ENCODE data around the gene METTL5. TPM values are rescaled to one million over a fixed set of nuclear protein-coding genes. Genes with fewer than 3 reads are reported as not detected.

METTL5 gene
- total RNA-seq, 6 donors from 2014 or later, result 13.4 to 37.1 (median 31.2) TPM

GRCh38 chr2:169767243-169767888 is 57.3 kb downstream of the METTL5 start:
- Histone ChIP-seq H3K4me1 (peaks cover 5 to 20% (median 13%) of the 10 kb centered on the region in 4 donors), H3K36me3 (no peaks in the 10 kb centered on the region), H3K9me3 (no peaks in the 10 kb centered on the region), H3K27ac (no peak overlapping the region), H3K4me3 (no peak overlapping the region), H3K27me3 (peaks cover 0 to 13% (median 5%) of the 10 kb centered on the region in 4 donors)
- 19 to 31% methylated on average over 12 of the region's 12 CpGs for WGBS, 2 donors
- peak in 1 of 2 donors; percentile 36 for DNase-seq
- peak; percentile 57 to 76 for ATAC-seq (ENCODE audit: low FRiP score in 2 of 2)
- TF ChIP-seq POLR2AphosphoS5 (IDR thresholded peaks at IDR 0.05) (no peak), POLR2A (IDR thresholded peaks at IDR 0.05) (no peak), CTCF (IDR thresholded peaks at IDR 0.05) (peak; percentile 45 to 69 (median 58)), EP300 (IDR thresholded peaks at IDR 0.05) (no peak)

GRCh38 chr2:169765523-169765922 is 59.2 kb downstream of the METTL5 start:
- TF ChIP-seq CTCF (IDR thresholded peaks at IDR 0.05) (no peak), EP300 (IDR thresholded peaks at IDR 0.05) (no peak), POLR2AphosphoS5 (IDR thresholded peaks at IDR 0.05) (no peak), POLR2A (IDR thresholded peaks at IDR 0.05) (no peak)
- Histone ChIP-seq H3K4me1 (peaks cover 5 to 20% (median 13%) of the 10 kb centered on the region in 4 donors), H3K36me3 (no peaks in the 10 kb centered on the region), H3K4me3 (no peak overlapping the region), H3K27ac (no peak overlapping the region), H3K9me3 (no peaks in the 10 kb centered on the region), H3K27me3 (peaks cover 0 to 13% (median 5%) of the 10 kb centered on the region in 4 donors)
- WGBS, 2 donors, result 87 to 89% methylated on average over 6 of the region's 6 CpGs
- no peak for DNase-seq
- no peak for ATAC-seq (ENCODE audit: low FRiP score in 2 of 2)

GRCh38 chr2:169761970-169762292 is 62.8 kb downstream of the METTL5 start:
- ATAC-seq (ENCODE audit: low FRiP score in 2 of 2), result no peak
- no peaks in the 10 kb centered on the region for H3K36me3 ChIP-seq
- 55 to 74% methylated on average over 6 of the region's 6 CpGs for WGBS, 2 donors
- no peaks in the 10 kb centered on the region for H3K4me1 ChIP-seq
- H3K27ac ChIP-seq, result no peak overlapping the region
- no peaks in the 10 kb centered on the region for H3K9me3 ChIP-seq
- H3K27me3 ChIP-seq, result no peaks in the 10 kb centered on the region
- DNase-seq, result no peak
- TF ChIP-seq CTCF (IDR thresholded peaks at IDR 0.05), result no peak
- TF ChIP-seq POLR2A (IDR thresholded peaks at IDR 0.05), result no peak
- no peak for TF ChIP-seq EP300 (IDR thresholded peaks at IDR 0.05)
- TF ChIP-seq POLR2AphosphoS5 (IDR thresholded peaks at IDR 0.05), result no peak
- H3K4me3 ChIP-seq, result no peak overlapping the region

Other genes with a start within 250 kb of the METTL5 start
- gene PPIG, start 240.6 kb downstream of the METTL5 start, total RNA-seq, result 10 to 100 TPM; 27.3 to 69.5 (median 46.2) TPM
- gene CFAP210, start 130.5 kb downstream of the METTL5 start, total RNA-seq, result 10 to 100 TPM in 1 of 6 donors, 1 to 10 TPM in 4, not detected in 1; 1.4 to 14.7 (median 2.6) TPM
- 10 to 100 TPM in 2 of 6 donors, 1 to 10 TPM in 4; 3.7 to 29.3 (median 5.3) TPM for gene PHOSPHO2, start 130.4 kb downstream of the METTL5 start, total RNA-seq
- 10 to 100 TPM in 1 of 6 donors, 1 to 10 TPM in 5; 6.0 to 10.0 (median 7.7) TPM for gene KLHL23, start 91.1 kb downstream of the METTL5 start, total RNA-seq
- 100 to 1,000 TPM in 1 of 6 donors, 10 to 100 TPM in 5; 29.3 to 111 (median 55.7) TPM for gene SSB, start 26.0 kb downstream of the METTL5 start, total RNA-seq
- gene UBR3, start 2.5 kb upstream of the METTL5 start, total RNA-seq, result 100 to 1,000 TPM in 2 of 6 donors, 10 to 100 TPM in 4; 27.8 to 126 (median 44.7) TPM

Data from upper lobe of left lung (tissue), 6 donors.